Coronary artery (tissue), 2 donors: Measurements from ENCODE around the gene TANGO6.

Experiments used
- DNase-seq: peaks from one replicate; pipeline ENCODE4 v3.0.0-alpha.2; 2017; ENCODE audit warnings: low spot score
- H3K27ac ChIP-seq, 2 donors: fragments of 200-600 bp; sonication (generic); one replicate each; pipeline ENCODE4 v1.5.1; 2016 to 2019
- H3K4me3 ChIP-seq: fragments of 200-600 bp; sonication (generic); 2 replicates; pipeline ENCODE4 v1.5.1; 2016; ENCODE audit warnings: mild to moderate bottlenecking, moderate library complexity
- CTCF ChIP-seq: fragments of 200-600 bp; sonication (generic); IDR thresholded peaks from one replicate; pipeline ENCODE4 v1.5.1; 2019; ENCODE audit warnings: antibody characterized with exemption

Gene TANGO6

GRCh38 chr16:69113216-69113615 is 269.9 kb downstream of the TANGO6 start:
- no peak for DNase-seq
- Histone ChIP-seq H3K4me3 (no peak overlapping the region), H3K27ac (no peak overlapping the region)
- no peak for TF ChIP-seq CTCF

GRCh38 chr16:69114346-69114975 is 271.1 kb downstream of the TANGO6 start:
- Histone ChIP-seq H3K4me3 (no peak overlapping the region), H3K27ac (no peak overlapping the region)
- TF ChIP-seq CTCF: no peak
- DNase-seq: no peak

DNA sequence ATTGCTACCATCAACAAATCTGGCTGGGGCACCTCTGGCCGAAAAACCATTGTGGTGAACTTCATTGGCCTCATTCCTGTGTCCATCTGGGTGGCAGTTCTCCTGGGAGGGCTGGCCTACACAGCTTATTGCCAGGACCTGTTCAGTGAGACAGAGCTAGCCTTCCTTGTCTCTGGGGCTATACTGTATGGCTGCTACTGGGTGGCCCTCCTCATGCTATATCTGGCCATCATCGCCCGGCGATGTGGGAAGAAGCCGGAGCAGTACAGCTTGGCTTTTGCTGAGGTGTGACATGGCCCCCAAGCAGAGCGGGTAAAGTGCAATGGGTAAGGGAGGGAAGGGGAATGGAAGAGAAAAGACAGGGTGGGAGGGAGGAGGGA is 271.6 kb downstream of the TANGO6 start:
- H3K4me3 ChIP-seq: no peak overlapping the region
- TF ChIP-seq CTCF: no peak
- DNase-seq: no peak
- no peak overlapping the region for H3K27ac ChIP-seq

GRCh38 chr16:69115361-69115760 is 272.0 kb downstream of the TANGO6 start:
- Histone ChIP-seq H3K4me3 (no peak overlapping the region), H3K27ac (no peak overlapping the region)
- no peak for TF ChIP-seq CTCF
- no peak for DNase-seq

- no peak for DNase-seq
- TF ChIP-seq CTCF: no peak
- Histone ChIP-seq H3K4me3 (no peak overlapping the region), H3K27ac (no peak overlapping the region)
These were observed 272.5 kb downstream of the TANGO6 start for GRCh38 chr16:69115837-69116236.

- DNase-seq: no peak
- Histone ChIP-seq H3K4me3 (no peak overlapping the region), H3K27ac (no peak overlapping the region)
- no peak for TF ChIP-seq CTCF
These were observed 273.0 kb downstream of the TANGO6 start for GRCh38 chr16:69116256-69116875.

- no peak overlapping the region for H3K27ac ChIP-seq
- no peak overlapping the region for H3K4me3 ChIP-seq
- no peak for DNase-seq
These were observed 273.6 kb downstream of the TANGO6 start for GRCh38 chr16:69116906-69117305.

More at GRCh38 chr16:69116906-69117305, 273.6 kb downstream of the TANGO6 start:
- no peak for TF ChIP-seq CTCF
